IMR-90 (cell line): ENCODE data around the gene GBA3. TPM values are rescaled to one million over a fixed set of nuclear protein-coding genes. Genes with fewer than 3 reads are reported as not detected.

Experiments
- ATAC-seq: fragments of 200-7000 bp; cut with Tn5 transposase; 2 replicates; pipeline ENCODE4 v1.9.1; 2020; ENCODE audit warnings: low read depth, mild to moderate bottlenecking, moderate library complexity
- BruUV-seq: library from RNA; stranded (reverse); fragments of 400-500 nt; replicated peaks from 2 replicates; lab custom pipeline; 2021; lab: Mats Ljungman, UMichigan
- CTCF ChIA-PET: fragments of 300-600 bp; formaldehyde crosslinking; extraction: SDS; loops from one replicate; lab custom pipeline; 2021; ENCODE audit warnings: antibody characterized with exemption; lab: Yijun Ruan, JAX
- POLR2A ChIA-PET: fragments of 300-600 bp; sonication (Branson Sonifier 250); formaldehyde crosslinking; loops from one replicate; lab custom pipeline; 2022; ENCODE audit warnings: antibody characterized with exemption; ENCODE audit not compliant: unreplicated experiment; lab: Charles Lee
- DNase-seq: peaks from one replicate; pipeline ENCODE4 v3.0.0; 2013
- H2AFZ ChIP-seq: replicated peaks from 2 replicates; pipeline ENCODE3; 2013; ENCODE audit warnings: low read length, mild to moderate bottlenecking; ENCODE audit not compliant: poor library complexity
- H2AK5ac ChIP-seq: 2 replicates; pipeline ENCODE4 v1.6.1; 2013; ENCODE audit warnings: low read depth, low read length, inconsistent platforms
- H2AK9ac ChIP-seq: replicated peaks from 2 replicates; pipeline ENCODE3; 2013; ENCODE audit warnings: mild to moderate bottlenecking, low read depth, low read length, moderate library complexity; ENCODE audit not compliant: poor library complexity
- H2BK120ac ChIP-seq: 2 replicates; pipeline ENCODE4 v1.6.1; 2013; ENCODE audit warnings: low read depth, low read length, inconsistent platforms
- H2BK15ac ChIP-seq: 3 replicates; pipeline ENCODE4 v1.6.1; 2013; ENCODE audit warnings: low read depth, low read length, inconsistent platforms
- H2BK20ac ChIP-seq: 2 replicates; pipeline ENCODE4 v1.6.1; 2013; ENCODE audit warnings: low read depth, mild to moderate bottlenecking, inconsistent platforms, low read length, moderate library complexity
- H2BK5ac ChIP-seq: 2 replicates; pipeline ENCODE4 v1.6.1; 2013; ENCODE audit warnings: mild to moderate bottlenecking, low read depth, low read length, inconsistent platforms; ENCODE audit not compliant: poor library complexity, severe bottlenecking
- H3K14ac ChIP-seq: replicated peaks from 2 replicates; pipeline ENCODE4 v1.6.1; 2013; ENCODE audit warnings: low read depth, low read length, inconsistent platforms
- H3K18ac ChIP-seq: 2 replicates; pipeline ENCODE4 v1.6.1; 2013; ENCODE audit warnings: low read depth, low read length, control low read depth
- H3K23ac ChIP-seq: 2 replicates; pipeline ENCODE4 v1.6.1; 2013; ENCODE audit warnings: low read depth, low read length, inconsistent platforms
- H3K27ac ChIP-seq: 2 replicates; pipeline ENCODE4 v1.5.1; 2013; ENCODE audit warnings: mild to moderate bottlenecking, control low read depth, low read length; ENCODE audit not compliant: insufficient read depth
- H3K27me3 ChIP-seq: 2 replicates; pipeline ENCODE4 v1.6.1; 2013; ENCODE audit warnings: low read length; ENCODE audit not compliant: control insufficient read depth, insufficient read depth
- H3K36me3 ChIP-seq: 2 replicates; pipeline ENCODE4 v1.6.1; 2013; ENCODE audit warnings: low read length, mixed read lengths; ENCODE audit not compliant: control insufficient read depth, insufficient read depth
- H3K4ac ChIP-seq: 2 replicates; pipeline ENCODE4 v1.6.1; 2013; ENCODE audit warnings: low read depth, low read length, inconsistent platforms
- H3K4me1 ChIP-seq: 2 replicates; pipeline ENCODE4 v1.6.1; 2013; ENCODE audit warnings: low read length, mixed read lengths; ENCODE audit not compliant: control insufficient read depth, insufficient read depth
- H3K4me2 ChIP-seq: 2 replicates; pipeline ENCODE4 v1.6.1; 2013; ENCODE audit warnings: low read depth, mild to moderate bottlenecking, control low read depth, low read length, moderate library complexity
- H3K4me3 ChIP-seq: 2 replicates; pipeline ENCODE4 v1.5.1; 2013; ENCODE audit warnings: low read depth, mild to moderate bottlenecking, control low read depth, low read length, moderate library complexity; ENCODE audit not compliant: insufficient read depth
- H3K56ac ChIP-seq: 2 replicates; pipeline ENCODE4 v1.6.1; 2013; ENCODE audit warnings: low read length, inconsistent platforms; ENCODE audit not compliant: insufficient read depth; ENCODE audit errors: extremely low read depth
- H3K79me1 ChIP-seq, 2 experiments: 2 replicates each; pipeline ENCODE4 v1.6.1; 2013; ENCODE audit warnings: low read length in 2 of 2, inconsistent platforms in 1 of 2, low read depth in 1 of 2
- H3K9ac ChIP-seq: 2 replicates; pipeline ENCODE4 v1.6.1; 2013; ENCODE audit warnings: low read depth, low read length, control low read depth
- H3K9me1 ChIP-seq: 2 replicates; pipeline ENCODE4 v1.6.1; 2013; ENCODE audit warnings: low read length, inconsistent platforms; ENCODE audit not compliant: insufficient read depth
- H3K9me3 ChIP-seq: 2 replicates; pipeline ENCODE4 v1.6.1; 2013; ENCODE audit warnings: low read length; ENCODE audit not compliant: control insufficient read depth, insufficient read depth
- H4K20me1 ChIP-seq: 2 replicates; pipeline ENCODE4 v1.6.1; 2013; ENCODE audit warnings: low read length, inconsistent platforms; ENCODE audit not compliant: insufficient read depth
- H4K5ac ChIP-seq: 2 replicates; pipeline ENCODE4 v1.6.1; 2013; ENCODE audit warnings: mild to moderate bottlenecking, low read depth, low read length, control low read depth
- H4K8ac ChIP-seq, 2 experiments: 2 replicates each; pipeline ENCODE4 v1.6.1; 2013; ENCODE audit warnings: low read depth in 2 of 2, low read length in 2 of 2, control low read depth in 1 of 2, inconsistent platforms in 1 of 2
- H4K91ac ChIP-seq: 2 replicates; pipeline ENCODE4 v1.6.1; 2013; ENCODE audit warnings: low read depth, low read length, inconsistent platforms; ENCODE audit not compliant: insufficient read depth
- BHLHE40 ChIP-seq: fragments of 150-350 bp; IDR thresholded peaks from 2 replicates; pipeline ENCODE4 v1.6.1; 2016; ENCODE audit warnings: mild to moderate bottlenecking, low read depth, low read length
- CEBPB ChIP-seq: IDR thresholded peaks from 2 replicates; pipeline ENCODE4 v1.6.1; 2012; ENCODE audit warnings: low read depth, low read length, improper control_type of control experiment
- CHD1 ChIP-seq: IDR thresholded peaks from 2 replicates; pipeline ENCODE4 v1.6.1; 2012; ENCODE audit warnings: low read depth, low read length, improper control_type of control experiment
- CTCF ChIP-seq: conservative IDR thresholded peaks from 2 replicates; pipeline ENCODE4 v1.5.1; 2012; ENCODE audit warnings: mild to moderate bottlenecking, low read depth, low read length, improper control_type of control experiment
- ELK1 ChIP-seq: fragments of 150-350 bp; IDR thresholded peaks from 2 replicates; pipeline ENCODE4 v1.6.1; 2016; ENCODE audit warnings: low read depth, mild to moderate bottlenecking, low read length, moderate library complexity, borderline replicate concordance
- FOS ChIP-seq: fragments of 150-350 bp; IDR thresholded peaks from 2 replicates; pipeline ENCODE4 v1.6.1; 2016; ENCODE audit warnings: low read depth, low read length
- MAFK ChIP-seq: IDR thresholded peaks from 2 replicates; pipeline ENCODE4 v1.6.1; 2012; ENCODE audit warnings: low read depth, low read length, improper control_type of control experiment
- MAZ ChIP-seq: IDR thresholded peaks from 2 replicates; pipeline ENCODE4 v1.6.1; 2012; ENCODE audit warnings: low read depth, mild to moderate bottlenecking, low read length, improper control_type of control experiment, moderate library complexity, borderline replicate concordance
- MXI1 ChIP-seq: IDR thresholded peaks from 2 replicates; pipeline ENCODE4 v1.6.1; 2012; ENCODE audit warnings: low read depth, mild to moderate bottlenecking, low read length, moderate library complexity, borderline replicate concordance
- NFE2L2 ChIP-seq: fragments of 150-350 bp; IDR thresholded peaks from 2 replicates; pipeline ENCODE4 v1.6.1; 2016; ENCODE audit warnings: low read depth, mild to moderate bottlenecking, low read length
- POLR2A ChIP-seq: IDR thresholded peaks from 2 replicates; pipeline ENCODE4 v1.6.1; 2012; ENCODE audit warnings: mild to moderate bottlenecking, low read depth, low read length
- RAD21 ChIP-seq: IDR thresholded peaks from 2 replicates; pipeline ENCODE4 v1.6.1; 2012; ENCODE audit warnings: low read length, improper control_type of control experiment
- RCOR1 ChIP-seq: IDR thresholded peaks from 2 replicates; pipeline ENCODE4 v1.6.1; 2012; ENCODE audit warnings: mild to moderate bottlenecking, low read length, improper control_type of control experiment; ENCODE audit not compliant: insufficient replicate concordance
- RFX5 ChIP-seq: IDR thresholded peaks from 2 replicates; pipeline ENCODE4 v1.8.0; 2012; ENCODE audit warnings: low read depth, mild to moderate bottlenecking, low read length, moderate library complexity
- SMC3 ChIP-seq: fragments of 150-350 bp; IDR thresholded peaks from 2 replicates; pipeline ENCODE4 v1.6.1; 2016; ENCODE audit warnings: low read depth, mild to moderate bottlenecking, antibody characterized with exemption, low read length, moderate library complexity
- USF2 ChIP-seq: fragments of 150-350 bp; IDR thresholded peaks from 2 replicates; pipeline ENCODE4 v1.6.1; 2017; ENCODE audit warnings: mild to moderate bottlenecking, antibody characterized with exemption, low read length, low read depth
- WGBS, 2 experiments: methylation state at CpG; one replicate each; pipeline versions ENCODE4 v1.1.5 to v1.1.7; 2013; ENCODE audit warnings: missing lambda C conversion rate in 2 of 2; ENCODE audit not compliant: insufficient read length in 1 of 2; ENCODE audit errors: extremely low coverage in 2 of 2; 5-methylcytosine and 5-hydroxymethylcytosine counted together
- dilution Hi-C: fragments of 300-500 bp; cut with HindIII; formaldehyde crosslinking; loops from one replicate; pipeline ENCODE4 v1.14.3; 2018; ENCODE audit warnings: low sequenced_read_pairs; ENCODE audit not compliant: unreplicated experiment
- in situ Hi-C: fragments of 300-500 bp; cut with MboI; formaldehyde crosslinking; loops from 3 replicates; pipeline ENCODE4 v1.14.3; 2019; ENCODE audit warnings: low sequenced_read_pairs, inconsistent platforms, mixed read lengths
- intact Hi-C: fragments of 100-400 bp; cut with micrococcal nuclease; formaldehyde crosslinking; loops from 2 replicates; pipeline ENCODE4 v1.10.0; 2022
- polyA plus RNA-seq, 3 experiments: library from polyadenylated mRNA; depleted of rRNA; stranded (reverse); fragments of >200 nt; gene quantifications; 2 replicates each; pipeline ENCODE4 v1.2.3, GENCODE V29; 2012; ENCODE audit warnings: low replicate concordance in 1 of 3
- total RNA-seq: library from RNA; depleted of rRNA; stranded (reverse); fragments of >200 nt; gene quantifications from 2 replicates; pipeline ENCODE4 v1.2.3, GENCODE V29; 2012

Gene GBA3
- total and polyA plus RNA-seq, 2 of the 4 experiments (the other 2 are of a cell fraction) = not detected

GRCh38 chr4:22674700-22675099, 18.0 kb upstream of the GBA3 start:
- Histone ChIP-seq H3K9ac (no peak overlapping the region), H3K4me2 (no peak overlapping the region), H2BK5ac (no peak overlapping the region), H2AK5ac (no peak overlapping the region), H2AK9ac (no peak overlapping the region), H3K9me1 (no peaks in the 10 kb centered on the region), H3K56ac (no peak overlapping the region), H3K4me1 (no peaks in the 10 kb centered on the region), H2BK20ac (no peak overlapping the region), H3K4me3 (no peak overlapping the region), H4K5ac (no peak overlapping the region), H4K91ac (no peak overlapping the region), H3K27me3 (no peaks in the 10 kb centered on the region; the same call in 1 of the 2 replicates), H3K14ac (no peak overlapping the region), H3K79me1 (no peaks in the 10 kb centered on the region), H2BK120ac (no peak overlapping the region), H3K27ac (no peak overlapping the region), H4K8ac (no peak overlapping the region), H3K23ac (no peak overlapping the region), H3K18ac (no peak overlapping the region), H3K36me3 (no peaks in the 10 kb centered on the region), H3K9me3 (no peaks in the 10 kb centered on the region), H2AFZ (no peak overlapping the region), H3K4ac (no peak overlapping the region), H4K20me1 (no peaks in the 10 kb centered on the region), H2BK15ac (no peak overlapping the region)
- dilution Hi-C loops = no loop called here
- in situ Hi-C loops = no loop called here
- DNase-seq (no peak), ATAC-seq (no peak)
- intact Hi-C loops = no loop called here
- BruUV-seq = no TSS peak
- ChIA-PET CTCF (no interaction called here), POLR2A (no interaction called here)
- WGBS, 2 experiments = no CpG with 5 or more reads among the region's 1 CpG
- TF ChIP-seq MAFK (no peak), CTCF (no peak), RFX5 (no peak), POLR2A (no peak), FOS (no peak), USF2 (no peak), ELK1 (no peak), MXI1 (no peak), RCOR1 (no peak), CHD1 (no peak), NFE2L2 (no peak), RAD21 (no peak), MAZ (no peak), CEBPB (no peak), BHLHE40 (no peak), SMC3 (no peak)
